H1 (cell line): ENCODE measurements around the gene CHI3L1. TPM values are rescaled to one million over a fixed set of nuclear protein-coding genes. Genes with fewer than 3 reads are reported as not detected.

ENCODE experiments used
- SIN3A ChIP-seq, 2 experiments: IDR thresholded peaks in 1 of 2; conservative IDR thresholded peaks in 1 of 2; 2 replicates each; pipeline ENCODE4 v1.6.1; 2011 to 2012; ENCODE audit warnings: low read length in 2 of 2, improper control_type of control experiment in 1 of 2, low read depth in 1 of 2, mild to moderate bottlenecking in 1 of 2
- polyA plus RNA-seq, 7 experiments: library from polyadenylated mRNA; depleted of rRNA in 3 of 7; stranded (reverse) in 5 of 7; unstranded in 2 of 7; fragments of >200 nt in 5 of 7; fragments of 200-250 nt in 2 of 7; gene quantifications; 1 replicate in 5 of 7; 2 replicates in 1 of 7; 4 replicates in 1 of 7; pipeline versions ENCODE4 v1.2.1 to v1.2.3, GENCODE V29; 2011 to 2013; ENCODE audit warnings: missing spikeins in 2 of 7, mixed read lengths in 2 of 7
- total RNA-seq: library from RNA; stranded (reverse); fragmentation: NEBNext Ultra II Directional; extraction: Animal tissue kit (Norgen Biotek cat#: 25700); gene quantifications from 2 replicates; pipeline ENCODE4 v1.2.1, GENCODE V29; 2021

The CHI3L1 gene
- total and polyA plus RNA-seq, 2 of the 8 experiments (the other 6 are each of a cell fraction or from before 2014, with no cell fraction given), result 1.0 TPM; not detected in 1

- TF ChIP-seq SIN3A (conservative IDR thresholded peaks at IDR 0.05 in 1 of 2, IDR thresholded peaks at IDR 0.05 in 1 of 2; ENCODE audit: low read depth in 1 of 2, low read length in 2 of 2), result no peak
Measured at GRCh38 chr1:203142684-203143408, 43.7 kb downstream of the CHI3L1 start (continued).
